OCI-LY1 (cell line): Measurements from ENCODE around the gene DEFB129.

Source experiments
- CTCF ChIP-seq: fragments of 200-600 bp; sonication (generic), shearing (Covaris generic); IDR thresholded peaks from 2 replicates; pipeline ENCODE4 v1.5.1; 2017; ENCODE audit warnings: mild to moderate bottlenecking, antibody characterized with exemption, low read length, moderate library complexity, mixed read lengths
- EZH2 ChIP-seq: fragments of 200-600 bp; sonication (generic), shearing (Covaris generic); IDR thresholded peaks from 2 replicates; pipeline ENCODE4 v1.8.0; 2017; ENCODE audit warnings: borderline replicate concordance, mixed run types, mild to moderate bottlenecking, antibody characterized with exemption, low read length, moderate library complexity, mixed read lengths

GRCh38 chr20:221258-221830 lies 5.7 kb upstream of the DEFB129 start:
- TF ChIP-seq CTCF = no peak
- no peak for TF ChIP-seq EZH2
